Psoas muscle (tissue), 8 donors: ENCODE data around the gene SHISA5. TPM values are rescaled to one million over a fixed set of nuclear protein-coding genes. Genes with fewer than 3 reads are reported as not detected.

Experiments
- ATAC-seq, 4 donors: fragments of 200-7000 bp; cut with Tn5 transposase; one replicate each; pipeline ENCODE4 v1.9.1; 2020; ENCODE audit warnings: moderate library complexity in 3 of 4, mild to moderate bottlenecking in 2 of 4
- DNase-seq, 2 donors: peaks; one replicate each; pipeline ENCODE4 v3.0.0-alpha.2; 2020
- H3K27ac ChIP-seq: fragments of 200-600 bp; one replicate; pipeline ENCODE4 v1.8.0; 2022
- H3K27me3 ChIP-seq, 3 donors: fragments of 200-600 bp in 1 of 3; one replicate each; pipeline versions ENCODE4 v1.6.1 to v1.8.0; 2013 to 2022; ENCODE audit warnings: low read length in 2 of 3, mild to moderate bottlenecking in 2 of 3, moderate library complexity in 1 of 3; ENCODE audit not compliant: insufficient read depth in 3 of 3
- H3K36me3 ChIP-seq, 2 donors: fragments of 200-600 bp in 1 of 2; one replicate each; pipeline versions ENCODE4 v1.6.1 to v1.8.0; 2013 to 2022; ENCODE audit warnings: low read depth in 1 of 2, mild to moderate bottlenecking in 1 of 2, moderate library complexity in 1 of 2; ENCODE audit not compliant: insufficient read depth in 1 of 2
- H3K4me1 ChIP-seq: fragments of 200-600 bp; one replicate; pipeline ENCODE4 v1.8.0; 2022
- H3K4me3 ChIP-seq: fragments of 200-600 bp; one replicate; pipeline ENCODE4 v1.8.0; 2022; ENCODE audit warnings: mild to moderate bottlenecking
- H3K9me3 ChIP-seq: fragments of 200-600 bp; one replicate; pipeline ENCODE4 v1.8.0; 2022
- WGBS, 3 donors: extraction: QIAGEN DNeasy Blood & Tissue Kit; methylation state at CpG; one replicate each; pipeline versions ENCODE4 v1.1.6 to v1.1.7; 2013; 5-methylcytosine and 5-hydroxymethylcytosine counted together
- intact Hi-C, 2 donors: fragments of 100-400 bp; cut with DNase I; formaldehyde crosslinking; loops; one replicate each; pipeline versions ENCODE4 v1.11.0 to v1.14.2; 2022
- polyA plus RNA-seq, 3 donors: library from polyadenylated mRNA; stranded (reverse); fragments of 200-250 nt; gene quantifications; one replicate each; pipeline ENCODE4 v1.2.3, GENCODE V29; 2013
- total RNA-seq, 4 donors: library from RNA; stranded (reverse); fragmentation: NEBNext Ultra II Directional in 2 of 4; extraction: Animal tissue kit (Norgen Biotek cat#: 25700) in 2 of 4; gene quantifications; one replicate each; pipeline versions ENCODE4 v1.2.1 to v1.2.4, GENCODE V29; 2021 to 2023
- TF ChIP-seq, protein P1 (sequence below): fragments of 200-600 bp; IDR thresholded peaks from one replicate; pipeline ENCODE4 v1.8.0; 2022; ENCODE audit warnings: antibody characterized with exemption
- donor health status: healthy with polysubstance abuse.
- donor health status: DM: no; HTN: no; CAD: no; lungs with moderate emphysema.
- donor health status: Bipolar disorder and iron deficiency.
- donor health status: healthy.
- donor health status: DM: yes; HTN: yes; CAD: no.
- donor health status: DM: no; HTN: no; CAD: no.
- donor health status: DM: no; HTN: no; CAD: no.
- donor health status: DM: yes; HTN: yes; CAD: no.

SHISA5 gene
- total and polyA plus RNA-seq, 7 donors, result 16.9 to 34.7 (median 24.3) TPM

GRCh38 chr3:48427630-48427962 lies 76.4 kb downstream of the SHISA5 start:
- peak overlapping the region; percentile 84 for H3K4me3 ChIP-seq
- H3K27ac ChIP-seq, result no peak overlapping the region
- TF ChIP-seq, protein P1, sequence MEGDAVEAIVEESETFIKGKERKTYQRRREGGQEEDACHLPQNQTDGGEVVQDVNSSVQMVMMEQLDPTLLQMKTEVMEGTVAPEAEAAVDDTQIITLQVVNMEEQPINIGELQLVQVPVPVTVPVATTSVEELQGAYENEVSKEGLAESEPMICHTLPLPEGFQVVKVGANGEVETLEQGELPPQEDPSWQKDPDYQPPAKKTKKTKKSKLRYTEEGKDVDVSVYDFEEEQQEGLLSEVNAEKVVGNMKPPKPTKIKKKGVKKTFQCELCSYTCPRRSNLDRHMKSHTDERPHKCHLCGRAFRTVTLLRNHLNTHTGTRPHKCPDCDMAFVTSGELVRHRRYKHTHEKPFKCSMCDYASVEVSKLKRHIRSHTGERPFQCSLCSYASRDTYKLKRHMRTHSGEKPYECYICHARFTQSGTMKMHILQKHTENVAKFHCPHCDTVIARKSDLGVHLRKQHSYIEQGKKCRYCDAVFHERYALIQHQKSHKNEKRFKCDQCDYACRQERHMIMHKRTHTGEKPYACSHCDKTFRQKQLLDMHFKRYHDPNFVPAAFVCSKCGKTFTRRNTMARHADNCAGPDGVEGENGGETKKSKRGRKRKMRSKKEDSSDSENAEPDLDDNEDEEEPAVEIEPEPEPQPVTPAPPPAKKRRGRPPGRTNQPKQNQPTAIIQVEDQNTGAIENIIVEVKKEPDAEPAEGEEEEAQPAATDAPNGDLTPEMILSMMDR, result no peak
- no peak for ATAC-seq
- intact Hi-C loops, result no loop called here
- peaks cover 0 to 29% (median 4%) of the 10 kb centered on the region in 3 donors for H3K27me3 ChIP-seq
- 68 to 89% (median 74%) methylated on average over 9 of the region's 9 CpGs for WGBS, 3 donors
- DNase-seq, result no peak
- peaks cover 0 to 10% of the 10 kb centered on the region in 2 donors for H3K36me3 ChIP-seq
- H3K4me1 ChIP-seq, result peaks cover 4% of the 10 kb centered on the region
- no peaks in the 10 kb centered on the region for H3K9me3 ChIP-seq

DNA sequence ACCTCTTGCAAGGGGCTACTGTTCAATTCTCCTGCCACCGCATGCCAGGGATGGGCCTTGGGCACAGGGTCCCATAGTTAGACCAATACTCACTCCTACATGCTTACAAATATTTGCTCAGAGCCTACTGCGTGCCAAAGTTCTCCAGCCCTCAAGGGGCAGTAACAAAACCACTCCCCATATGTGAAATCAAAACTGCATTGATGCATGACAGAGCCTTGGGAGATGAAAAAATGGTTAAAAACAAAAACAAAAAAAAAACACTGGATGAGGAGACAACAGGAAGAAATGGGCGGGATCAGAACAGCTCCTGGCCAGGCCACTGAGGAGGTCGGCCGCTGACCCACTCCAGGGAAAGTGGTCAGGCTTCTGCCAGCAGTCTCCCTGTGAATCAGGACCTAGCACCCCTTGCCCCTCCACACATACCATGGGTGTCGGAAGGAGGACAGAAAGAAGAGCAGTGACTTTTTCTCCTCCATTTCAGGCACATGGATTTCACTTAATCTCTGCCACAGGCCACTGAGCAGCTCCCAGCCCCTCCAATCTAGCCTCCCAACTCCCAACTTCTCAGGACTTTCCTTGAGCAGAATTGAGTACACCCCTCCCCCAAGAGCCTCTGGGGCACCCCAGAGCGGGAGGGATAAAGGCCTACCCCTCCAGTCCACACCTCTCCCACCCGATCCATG lies 76.9 kb downstream of the SHISA5 start:
- peaks cover 4% of the 10 kb centered on the region for H3K4me1 ChIP-seq

DNA sequence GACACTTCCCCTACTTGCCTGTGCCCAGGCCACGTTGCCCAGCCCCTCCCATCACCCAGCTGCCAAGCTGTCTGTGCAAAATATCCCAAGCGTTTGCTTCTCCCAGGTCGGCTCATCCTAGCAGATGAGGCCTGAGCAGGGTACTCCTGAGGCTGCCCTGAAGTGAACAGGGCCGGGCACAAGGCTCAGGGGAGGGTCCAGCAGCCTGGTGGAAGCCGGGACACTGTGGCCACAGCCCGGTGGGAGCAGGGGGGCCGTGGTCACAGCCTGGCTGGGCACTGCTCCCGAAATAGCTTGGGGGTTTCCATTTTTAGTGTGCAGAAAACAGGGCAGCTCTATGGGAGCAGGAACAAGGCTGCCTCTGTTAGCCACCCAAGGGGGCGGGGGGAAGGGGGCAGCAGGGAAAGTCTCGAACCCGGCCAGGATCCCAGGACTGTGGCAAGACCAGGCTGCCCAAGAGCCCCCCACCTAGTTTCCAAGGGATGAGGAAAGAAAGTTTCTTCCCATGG lies 77.5 kb downstream of the SHISA5 start:
- Histone ChIP-seq H3K9me3 (no peaks in the 10 kb centered on the region), H3K4me3 (no peak overlapping the region), H3K27ac (no peak overlapping the region), H3K4me1 (peaks cover 4% of the 10 kb centered on the region), H3K27me3 (peaks cover 0 to 38% (median 4%) of the 10 kb centered on the region in 3 donors), H3K36me3 (no peaks in the 10 kb centered on the region)
- TF ChIP-seq, protein P1, result no peak
- ATAC-seq (no peak), DNase-seq (no peak)
- 30 to 38% (median 36%) methylated on average over 11 of the region's 11 CpGs for WGBS, 3 donors
- intact Hi-C loops, result loop anchor here in 1 of 2 donors (1.0 kb wide), 1 partner anchor 26 kb away; no protein-coding TSS in a partner anchor

More for the DNA sequence above, 76.9 kb downstream of the SHISA5 start:
- intact Hi-C loops, result loop anchor here in 1 of 2 donors (1.0 kb wide), 1 partner anchor 25 kb away; no protein-coding TSS in a partner anchor
- TF ChIP-seq, protein P1, result no peak
- Histone ChIP-seq H3K36me3 (peaks cover 0 to 5% of the 10 kb centered on the region in 2 donors), H3K27ac (no peak overlapping the region), H3K27me3 (peaks cover 0 to 34% (median 4%) of the 10 kb centered on the region in 3 donors), H3K9me3 (no peaks in the 10 kb centered on the region), H3K4me3 (peak overlapping the region; percentile 84)
- ATAC-seq (no peak), DNase-seq (no peak)
- WGBS, 3 donors, result 58 to 64% (median 60%) methylated on average over 8 of the region's 8 CpGs

GRCh38 chr3:48425281-48425812 lies 78.6 kb downstream of the SHISA5 start:
- H3K36me3 ChIP-seq, result no peaks in the 10 kb centered on the region
- 59 to 76% (median 64%) methylated on average over 10 to 13 of the region's 13 CpGs for WGBS, 3 donors
- no peak for DNase-seq
- no peak for ATAC-seq
- intact Hi-C loops, result no loop called here
- no peak overlapping the region for H3K4me3 ChIP-seq
- H3K4me1 ChIP-seq, result peaks cover 4% of the 10 kb centered on the region
- no peak overlapping the region for H3K27ac ChIP-seq
- TF ChIP-seq, protein P1, result no peak
- H3K9me3 ChIP-seq, result no peaks in the 10 kb centered on the region
- H3K27me3 ChIP-seq, result peaks cover 0 to 38% (median 4%) of the 10 kb centered on the region in 3 donors
